Measurements from ENCODE around the gene SEC31A. TPM values are rescaled to one million over a fixed set of nuclear protein-coding genes. Genes with fewer than 3 reads are reported as not detected.
"Not testable (repeated sequence)": the region's sequence is repeated elsewhere in the genome, so short reads cannot be mapped to it uniquely, and the experiment has no call there.

SEC31A gene
- total and polyA plus RNA-seq, 4 donors: 100 to 338 (median 231) TPM

DNA sequence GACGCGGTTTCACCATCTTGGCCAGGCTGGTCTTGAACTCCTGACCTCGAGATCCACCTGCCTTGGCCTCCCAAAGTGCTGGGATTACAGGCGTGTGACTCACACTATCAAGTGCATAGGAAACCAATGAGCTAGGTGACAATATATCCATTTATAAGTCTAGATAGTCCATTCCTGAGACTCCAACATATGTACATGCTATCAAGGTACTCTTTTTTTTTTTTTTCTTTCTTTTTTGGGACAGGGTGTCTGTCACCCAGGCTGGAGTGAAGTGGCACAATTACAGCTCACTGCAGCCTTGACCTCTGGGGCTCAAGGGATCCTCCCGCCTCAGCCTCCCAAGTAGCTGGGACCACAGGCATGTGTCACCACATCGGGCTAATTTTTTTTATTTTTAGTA, 74.1 kb downstream of the SEC31A start:
- H3K4me1 ChIP-seq (ENCODE audit: control insufficient read depth in 1 of 2, insufficient read depth in 2 of 2, low read length in 2 of 2); H3K36me3 ChIP-seq (ENCODE audit: control insufficient read depth in 1 of 2, insufficient read depth in 2 of 2, low read length in 1 of 2); H3K9me3 ChIP-seq (ENCODE audit: control insufficient read depth, low read length); H3K4me3 ChIP-seq (ENCODE audit: low read length in 2 of 2); H3K27me3 ChIP-seq (ENCODE audit: control insufficient read depth in 1 of 2, insufficient read depth in 2 of 2, low read length in 1 of 2); DNase-seq; intact Hi-C loops (cut with DNase I); H3K27ac ChIP-seq (ENCODE audit: low read depth in 1 of 2, low read length in 2 of 2); ATAC-seq (ENCODE audit: low FRiP score): not testable (repeated sequence)
- 95 to 97% methylated on average over 6 of the region's 6 CpGs for WGBS, 2 donors

DNA sequence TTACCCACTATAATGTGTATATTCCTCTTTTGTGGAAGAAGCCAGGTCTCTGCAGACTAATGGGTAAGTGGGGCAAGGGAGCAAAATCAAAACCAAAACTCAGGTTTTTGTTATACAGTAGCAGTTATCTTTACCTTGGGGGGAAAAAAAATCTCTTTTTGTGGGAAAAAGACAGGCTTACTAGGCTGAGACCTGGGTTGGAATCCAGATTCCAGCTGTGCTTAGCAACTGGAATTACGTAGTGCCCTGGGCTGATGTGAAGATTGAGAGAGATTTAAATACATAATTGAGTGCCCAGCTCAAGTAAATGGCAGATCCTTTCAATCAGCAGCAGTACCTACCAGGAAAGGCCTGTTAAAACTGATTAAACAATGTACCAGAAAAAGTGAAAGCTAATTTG, 76.9 kb downstream of the SEC31A start:
- no peaks in the 10 kb centered on the region for H3K9me3 ChIP-seq (ENCODE audit: control insufficient read depth, low read length)
- intact Hi-C loops (cut with DNase I): no loop called here
- 64 to 68% methylated on average over 1 of the region's 1 CpG for WGBS, 2 donors

GRCh38 chr4:82811838-82812341, 79.1 kb downstream of the SEC31A start:
- intact Hi-C loops (cut with DNase I): no loop called here
- no peaks in the 10 kb centered on the region for H3K4me1 ChIP-seq (ENCODE audit: control insufficient read depth in 1 of 2, insufficient read depth in 2 of 2, low read length in 2 of 2)
- no peak overlapping the region for H3K27ac ChIP-seq (ENCODE audit: low read depth in 1 of 2, low read length in 2 of 2)
- no peaks in the 10 kb centered on the region for H3K9me3 ChIP-seq (ENCODE audit: control insufficient read depth, low read length)
- peaks cover 0 to 2% of the 10 kb centered on the region in 2 donors for H3K36me3 ChIP-seq (ENCODE audit: control insufficient read depth in 1 of 2, insufficient read depth in 2 of 2, low read length in 1 of 2)
- ATAC-seq (ENCODE audit: low FRiP score): no peak
- H3K27me3 ChIP-seq (ENCODE audit: control insufficient read depth in 1 of 2, insufficient read depth in 2 of 2, low read length in 1 of 2): no peaks in the 10 kb centered on the region
- 22 to 24% methylated on average over 6 of the region's 6 CpGs for WGBS, 2 donors
- DNase-seq: no peak
- H3K4me3 ChIP-seq (ENCODE audit: low read length in 2 of 2): no peak overlapping the region

More for the DNA sequence above, 76.9 kb downstream of the SEC31A start:
- no peak overlapping the region for H3K27ac ChIP-seq (ENCODE audit: low read depth in 1 of 2, low read length in 2 of 2)
- H3K4me1 ChIP-seq (ENCODE audit: control insufficient read depth in 1 of 2, insufficient read depth in 2 of 2, low read length in 2 of 2): no peaks in the 10 kb centered on the region
- H3K4me3 ChIP-seq (ENCODE audit: low read length in 2 of 2): no peak overlapping the region
- ATAC-seq (ENCODE audit: low FRiP score): no peak
- no peak for DNase-seq
- no peaks in the 10 kb centered on the region for H3K27me3 ChIP-seq (ENCODE audit: control insufficient read depth in 1 of 2, insufficient read depth in 2 of 2, low read length in 1 of 2)
- peaks cover 2% of the 10 kb centered on the region in 2 donors for H3K36me3 ChIP-seq (ENCODE audit: control insufficient read depth in 1 of 2, insufficient read depth in 2 of 2, low read length in 1 of 2)

DNA sequence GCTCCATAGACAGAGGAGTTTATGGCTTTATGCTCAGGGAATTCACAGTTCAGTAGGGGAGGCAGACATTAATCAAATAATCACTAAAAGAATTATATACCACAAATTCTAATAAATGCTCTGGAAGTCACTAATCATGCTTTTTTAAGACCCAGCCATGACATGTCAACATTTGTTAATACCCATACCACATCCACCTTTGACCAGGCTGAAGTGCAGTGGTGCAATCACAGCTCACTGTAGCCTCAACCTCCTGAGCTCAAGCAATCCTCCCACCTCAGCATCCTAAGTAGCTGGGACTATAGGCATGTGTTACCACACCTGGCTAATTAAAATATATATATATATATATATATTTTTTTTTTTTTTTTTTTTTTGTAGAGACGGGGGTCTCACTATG, 79.6 kb downstream of the SEC31A start:
- Histone ChIP-seq H3K27ac (ENCODE audit: low read depth in 1 of 2, low read length in 2 of 2) (no peak overlapping the region), H3K36me3 (ENCODE audit: control insufficient read depth in 1 of 2, insufficient read depth in 2 of 2, low read length in 1 of 2) (peaks cover 0 to 2% of the 10 kb centered on the region in 2 donors), H3K27me3 (ENCODE audit: control insufficient read depth in 1 of 2, insufficient read depth in 2 of 2, low read length in 1 of 2) (no peaks in the 10 kb centered on the region), H3K4me1 (ENCODE audit: control insufficient read depth in 1 of 2, insufficient read depth in 2 of 2, low read length in 2 of 2) (no peaks in the 10 kb centered on the region), H3K4me3 (ENCODE audit: low read length in 2 of 2) (no peak overlapping the region), H3K9me3 (ENCODE audit: control insufficient read depth, low read length) (no peaks in the 10 kb centered on the region)
- intact Hi-C loops (cut with DNase I): no loop called here
- ATAC-seq (ENCODE audit: low FRiP score) (no peak), DNase-seq (no peak)
- whole genome bisulfite sequencing, 2 donors: 17 to 32% methylated on average over 1 of the region's 1 CpG

GRCh38 chr4:82810176-82810575, 80.8 kb downstream of the SEC31A start:
- DNase-seq (no peak), ATAC-seq (ENCODE audit: low FRiP score) (no peak)
- intact Hi-C loops (cut with DNase I): no loop called here
- peaks cover 0 to 2% of the 10 kb centered on the region in 2 donors for H3K36me3 ChIP-seq (ENCODE audit: control insufficient read depth in 1 of 2, insufficient read depth in 2 of 2, low read length in 1 of 2)
- 39 to 50% methylated on average over 4 of the region's 4 CpGs for WGBS, 2 donors
- no peaks in the 10 kb centered on the region for H3K9me3 ChIP-seq (ENCODE audit: control insufficient read depth, low read length)
- H3K27ac ChIP-seq (ENCODE audit: low read depth in 1 of 2, low read length in 2 of 2): no peak overlapping the region
- H3K4me1 ChIP-seq (ENCODE audit: control insufficient read depth in 1 of 2, insufficient read depth in 2 of 2, low read length in 2 of 2): no peaks in the 10 kb centered on the region
- H3K27me3 ChIP-seq (ENCODE audit: control insufficient read depth in 1 of 2, insufficient read depth in 2 of 2, low read length in 1 of 2): no peaks in the 10 kb centered on the region
- H3K4me3 ChIP-seq (ENCODE audit: low read length in 2 of 2): no peak overlapping the region

GRCh38 chr4:82809619-82810018, 81.3 kb downstream of the SEC31A start:
- no peaks in the 10 kb centered on the region for H3K9me3 ChIP-seq (ENCODE audit: control insufficient read depth, low read length)
- H3K27me3 ChIP-seq (ENCODE audit: control insufficient read depth in 1 of 2, insufficient read depth in 2 of 2, low read length in 1 of 2): no peaks in the 10 kb centered on the region
- H3K4me3 ChIP-seq (ENCODE audit: low read length in 2 of 2): no peak overlapping the region
- no peak overlapping the region for H3K27ac ChIP-seq (ENCODE audit: low read depth in 1 of 2, low read length in 2 of 2)
- DNase-seq: no peak
- H3K4me1 ChIP-seq (ENCODE audit: control insufficient read depth in 1 of 2, insufficient read depth in 2 of 2, low read length in 2 of 2): no peaks in the 10 kb centered on the region
- no peak for ATAC-seq (ENCODE audit: low FRiP score)
- peaks cover 0 to 2% of the 10 kb centered on the region in 2 donors for H3K36me3 ChIP-seq (ENCODE audit: control insufficient read depth in 1 of 2, insufficient read depth in 2 of 2, low read length in 1 of 2)
- intact Hi-C loops (cut with DNase I): loop anchor here in 1 of 2 donors (10.0 kb wide), 1 partner anchor 345 kb away; no protein-coding TSS in a partner anchor

GRCh38 chr4:82803746-82804145, 87.2 kb downstream of the SEC31A start:
- DNase-seq (no peak), ATAC-seq (ENCODE audit: low FRiP score) (no peak)
- no peaks in the 10 kb centered on the region for H3K27me3 ChIP-seq (ENCODE audit: control insufficient read depth in 1 of 2, insufficient read depth in 2 of 2, low read length in 1 of 2)
- peaks cover 0 to 2% of the 10 kb centered on the region in 2 donors for H3K4me1 ChIP-seq (ENCODE audit: control insufficient read depth in 1 of 2, insufficient read depth in 2 of 2, low read length in 2 of 2)
- no peaks in the 10 kb centered on the region for H3K36me3 ChIP-seq (ENCODE audit: control insufficient read depth in 1 of 2, insufficient read depth in 2 of 2, low read length in 1 of 2)
- no peak overlapping the region for H3K27ac ChIP-seq (ENCODE audit: low read depth in 1 of 2, low read length in 2 of 2)
- no peak overlapping the region for H3K4me3 ChIP-seq (ENCODE audit: low read length in 2 of 2)
- intact Hi-C loops (cut with DNase I): loop anchor here in 1 of 2 donors (10.0 kb wide), 1 partner anchor 339 kb away; no protein-coding TSS in a partner anchor
- WGBS, 2 donors: 91 to 94% methylated on average over 4 of the region's 4 CpGs
- H3K9me3 ChIP-seq (ENCODE audit: control insufficient read depth, low read length): no peaks in the 10 kb centered on the region

DNA sequence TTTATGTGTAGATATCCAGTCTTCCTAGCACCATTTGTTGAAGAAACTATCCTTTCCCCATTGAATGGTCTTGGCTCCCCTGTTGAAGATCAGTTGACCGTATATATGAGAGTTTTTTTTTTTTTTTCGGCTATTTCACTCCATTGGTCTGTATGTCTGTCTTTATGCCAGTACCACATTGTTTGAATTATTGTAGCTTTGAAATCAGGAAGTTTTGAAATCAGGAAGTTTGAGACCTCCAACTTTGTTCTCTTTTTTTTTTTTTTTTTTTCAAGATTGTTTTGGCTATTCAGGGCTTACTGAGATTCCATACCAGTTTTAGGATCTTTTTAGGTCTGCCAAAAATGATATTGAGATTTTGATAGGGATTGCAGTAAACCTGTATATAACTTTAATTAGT, 88.0 kb downstream of the SEC31A start:
- H3K4me3 ChIP-seq (ENCODE audit: low read length in 2 of 2): no peak overlapping the region
- H3K27ac ChIP-seq (ENCODE audit: low read depth in 1 of 2, low read length in 2 of 2): no peak overlapping the region
- intact Hi-C loops (cut with DNase I): loop anchor here in 1 of 2 donors (10.0 kb wide), 1 partner anchor 338 kb away; no protein-coding TSS in a partner anchor
- no peaks in the 10 kb centered on the region for H3K27me3 ChIP-seq (ENCODE audit: control insufficient read depth in 1 of 2, insufficient read depth in 2 of 2, low read length in 1 of 2)
- DNase-seq (no peak), ATAC-seq (ENCODE audit: low FRiP score) (no peak)
- no peaks in the 10 kb centered on the region for H3K9me3 ChIP-seq (ENCODE audit: control insufficient read depth, low read length)
- H3K36me3 ChIP-seq (ENCODE audit: control insufficient read depth in 1 of 2, insufficient read depth in 2 of 2, low read length in 1 of 2): no peaks in the 10 kb centered on the region
- peaks cover 0 to 2% of the 10 kb centered on the region in 2 donors for H3K4me1 ChIP-seq (ENCODE audit: control insufficient read depth in 1 of 2, insufficient read depth in 2 of 2, low read length in 2 of 2)
- 84 to 89% methylated on average over 2 of the region's 2 CpGs for WGBS, 2 donors

DNA sequence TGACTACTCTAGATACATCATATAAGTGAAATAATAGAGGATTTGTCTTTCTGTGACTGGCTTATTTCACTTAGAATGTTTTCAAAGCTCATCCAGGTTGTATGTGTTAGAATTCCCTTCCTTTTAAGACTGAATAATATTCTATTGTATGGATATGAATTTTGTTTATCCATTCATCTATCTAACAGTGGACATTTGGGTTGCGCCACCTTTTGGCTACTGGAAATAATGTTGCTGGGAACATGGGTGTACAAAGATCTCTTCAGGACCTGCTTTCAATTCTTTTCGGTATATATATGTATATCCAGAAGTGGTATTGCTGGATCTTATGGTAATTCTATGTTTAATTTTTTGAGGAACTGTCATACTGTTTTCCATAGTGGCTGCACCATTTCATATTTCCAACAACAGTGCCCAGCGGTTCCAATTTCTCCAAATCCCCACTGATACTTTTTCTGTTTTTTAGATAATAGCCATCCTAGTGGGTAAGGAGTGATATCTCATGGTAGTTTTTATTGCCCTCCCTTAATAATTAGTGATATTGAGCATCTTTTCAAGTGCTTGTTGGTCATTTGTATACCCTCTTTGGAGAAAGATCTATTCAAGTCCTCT, 88.9 kb downstream of the SEC31A start:
- intact Hi-C loops (cut with DNase I): loop anchor here in 1 of 2 donors (10.0 kb wide), 1 partner anchor 337 kb away; no protein-coding TSS in a partner anchor
- no peak overlapping the region for H3K4me3 ChIP-seq (ENCODE audit: low read length in 2 of 2)
- H3K27me3 ChIP-seq (ENCODE audit: control insufficient read depth in 1 of 2, insufficient read depth in 2 of 2, low read length in 1 of 2): no peaks in the 10 kb centered on the region
- ATAC-seq (ENCODE audit: low FRiP score) (no peak), DNase-seq (no peak)
- no peaks in the 10 kb centered on the region for H3K36me3 ChIP-seq (ENCODE audit: control insufficient read depth in 1 of 2, insufficient read depth in 2 of 2, low read length in 1 of 2)
- peaks cover 0 to 2% of the 10 kb centered on the region in 2 donors for H3K4me1 ChIP-seq (ENCODE audit: control insufficient read depth in 1 of 2, insufficient read depth in 2 of 2, low read length in 2 of 2)
- no peak overlapping the region for H3K27ac ChIP-seq (ENCODE audit: low read depth in 1 of 2, low read length in 2 of 2)
- 57 to 63% methylated on average over 3 of the region's 3 CpGs for WGBS, 2 donors
- no peaks in the 10 kb centered on the region for H3K9me3 ChIP-seq (ENCODE audit: control insufficient read depth, low read length)

All from aorta (tissue), 5 donors.